A549 (cell line): ENCODE measurements around the gene KCNH6.

ENCODE experiments used
- CBX8 ChIP-seq: fragments of 200-600 bp; sonication (generic); IDR thresholded peaks from 2 replicates; pipeline ENCODE4 v1.6.1; 2016
- EHMT2 ChIP-seq: fragments of 200-600 bp; sonication (generic); IDR thresholded peaks from 2 replicates; pipeline ENCODE4 v1.6.1; 2016; ENCODE audit warnings: antibody characterized with exemption, low read depth, mild to moderate bottlenecking, moderate library complexity
- HDAC2 ChIP-seq: fragments of 200-600 bp; sonication (generic); IDR thresholded peaks from 2 replicates; pipeline ENCODE4 v1.6.1; 2016
- JUN ChIP-seq, 2 experiments: fragments of >200 bp; sonication (Bioruptor Twin); formaldehyde crosslinking; IDR thresholded peaks; 2 replicates in 1 of 2; 3 replicates in 1 of 2; pipeline ENCODE4 v1.6.1; 2016 to 2017
- JUNB ChIP-seq: fragments of >200 bp; sonication (Bioruptor Twin); formaldehyde crosslinking; IDR thresholded peaks from 2 replicates; pipeline ENCODE4 v1.6.1; 2016
- SMC3 ChIP-seq: fragments of >200 bp; sonication (Bioruptor Twin); formaldehyde crosslinking; IDR thresholded peaks from 3 replicates; pipeline ENCODE4 v1.6.1; 2018; ENCODE audit warnings: inconsistent platforms
- TF ChIP-seq, protein P1 (sequence below): fragments of >200 bp; sonication (Bioruptor Twin); formaldehyde crosslinking; IDR thresholded peaks from 3 replicates; pipeline ENCODE4 v1.5.1; 2016

DNA sequence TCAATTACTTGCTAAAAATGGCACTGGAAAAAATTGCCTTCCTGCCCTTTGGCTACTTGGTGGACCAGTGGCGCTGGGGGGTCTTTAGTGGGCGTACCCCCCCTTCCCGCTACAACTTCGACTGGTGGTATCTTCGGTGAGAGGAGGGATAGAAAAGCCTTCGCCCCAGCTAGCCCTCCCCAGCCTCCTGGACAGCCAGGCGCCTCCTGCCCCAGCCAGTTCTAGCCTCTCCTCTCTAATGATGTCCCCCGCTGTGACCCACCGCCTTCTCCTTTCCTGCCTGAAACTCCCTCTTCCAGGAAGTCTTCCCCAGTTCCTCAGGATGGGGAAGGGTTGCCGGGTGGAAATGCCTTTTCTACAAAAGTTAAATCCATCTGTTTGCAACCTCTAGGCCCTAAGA, 40.1 kb upstream of the KCNH6 start:
- TF ChIP-seq, protein P1, sequence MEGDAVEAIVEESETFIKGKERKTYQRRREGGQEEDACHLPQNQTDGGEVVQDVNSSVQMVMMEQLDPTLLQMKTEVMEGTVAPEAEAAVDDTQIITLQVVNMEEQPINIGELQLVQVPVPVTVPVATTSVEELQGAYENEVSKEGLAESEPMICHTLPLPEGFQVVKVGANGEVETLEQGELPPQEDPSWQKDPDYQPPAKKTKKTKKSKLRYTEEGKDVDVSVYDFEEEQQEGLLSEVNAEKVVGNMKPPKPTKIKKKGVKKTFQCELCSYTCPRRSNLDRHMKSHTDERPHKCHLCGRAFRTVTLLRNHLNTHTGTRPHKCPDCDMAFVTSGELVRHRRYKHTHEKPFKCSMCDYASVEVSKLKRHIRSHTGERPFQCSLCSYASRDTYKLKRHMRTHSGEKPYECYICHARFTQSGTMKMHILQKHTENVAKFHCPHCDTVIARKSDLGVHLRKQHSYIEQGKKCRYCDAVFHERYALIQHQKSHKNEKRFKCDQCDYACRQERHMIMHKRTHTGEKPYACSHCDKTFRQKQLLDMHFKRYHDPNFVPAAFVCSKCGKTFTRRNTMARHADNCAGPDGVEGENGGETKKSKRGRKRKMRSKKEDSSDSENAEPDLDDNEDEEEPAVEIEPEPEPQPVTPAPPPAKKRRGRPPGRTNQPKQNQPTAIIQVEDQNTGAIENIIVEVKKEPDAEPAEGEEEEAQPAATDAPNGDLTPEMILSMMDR, result no peak
- TF ChIP-seq JUN (IDR thresholded peaks at IDR 0.05), result no peak
- no peak for TF ChIP-seq SMC3
- no peak for TF ChIP-seq HDAC2
- TF ChIP-seq CBX8, result no peak
- TF ChIP-seq EHMT2, result no peak
- no peak for TF ChIP-seq JUNB
